ENCODE results near the gene CDH4. TPM values are rescaled to one million over a fixed set of nuclear protein-coding genes. Genes with fewer than 3 reads are reported as not detected.

Gene CDH4
- total RNA-seq, 2 donors from 2014 or later: not detected

DNA sequence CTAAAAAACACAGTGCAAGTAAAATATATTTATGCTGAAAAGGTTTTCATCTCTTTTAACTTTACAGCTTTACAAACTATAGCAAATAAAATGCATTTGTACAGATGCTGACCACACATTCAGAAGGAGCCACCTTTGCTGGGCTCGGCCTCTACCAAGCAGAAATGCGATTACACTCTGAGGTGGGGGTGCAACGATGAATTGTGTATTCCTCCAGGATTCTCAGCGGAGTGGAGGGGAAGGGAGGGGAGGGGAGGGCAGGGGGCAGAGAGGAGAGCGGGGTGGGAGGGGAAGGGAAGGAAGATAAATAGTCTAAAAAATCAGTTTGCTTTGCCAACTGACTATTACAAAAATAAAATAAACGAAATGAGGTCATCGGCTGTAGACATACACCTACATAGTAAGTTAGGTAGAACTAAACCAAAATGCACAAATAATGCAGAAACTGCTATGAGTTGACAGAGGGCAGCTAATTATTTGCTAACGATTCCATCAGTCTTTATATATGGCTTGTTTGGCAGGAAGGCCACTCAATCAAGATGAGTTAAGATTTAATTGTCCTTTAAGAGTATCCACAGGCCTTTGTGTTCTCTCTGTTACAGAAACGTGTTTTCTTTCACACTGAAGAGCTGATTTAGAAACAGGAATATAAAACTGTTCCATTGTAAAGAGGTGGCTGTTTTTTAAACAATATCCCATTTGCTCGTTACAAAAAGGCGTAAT, 723.5 kb downstream of the CDH4 start:
- Histone ChIP-seq H3K36me3 (peaks cover 31% of the 10 kb centered on the region), H3K9me3 (no peaks in the 10 kb centered on the region), H3K4me3 (no peak overlapping the region), H3K27ac (no peak overlapping the region), H3K27me3 (replicated peaks; ENCODE audit: insufficient read depth) (no peaks in the 10 kb centered on the region), H3K4me1 (ENCODE audit: control insufficient read depth in 1 of 2, low read depth in 2 of 2) (no peaks in the 10 kb centered on the region)
- DNase-seq (ENCODE audit: low spot score) (no peak), ATAC-seq (ENCODE audit: insufficient number of reproducible peaks, low FRiP score, low read depth) (no peak)
- TF ChIP-seq, protein P1, sequence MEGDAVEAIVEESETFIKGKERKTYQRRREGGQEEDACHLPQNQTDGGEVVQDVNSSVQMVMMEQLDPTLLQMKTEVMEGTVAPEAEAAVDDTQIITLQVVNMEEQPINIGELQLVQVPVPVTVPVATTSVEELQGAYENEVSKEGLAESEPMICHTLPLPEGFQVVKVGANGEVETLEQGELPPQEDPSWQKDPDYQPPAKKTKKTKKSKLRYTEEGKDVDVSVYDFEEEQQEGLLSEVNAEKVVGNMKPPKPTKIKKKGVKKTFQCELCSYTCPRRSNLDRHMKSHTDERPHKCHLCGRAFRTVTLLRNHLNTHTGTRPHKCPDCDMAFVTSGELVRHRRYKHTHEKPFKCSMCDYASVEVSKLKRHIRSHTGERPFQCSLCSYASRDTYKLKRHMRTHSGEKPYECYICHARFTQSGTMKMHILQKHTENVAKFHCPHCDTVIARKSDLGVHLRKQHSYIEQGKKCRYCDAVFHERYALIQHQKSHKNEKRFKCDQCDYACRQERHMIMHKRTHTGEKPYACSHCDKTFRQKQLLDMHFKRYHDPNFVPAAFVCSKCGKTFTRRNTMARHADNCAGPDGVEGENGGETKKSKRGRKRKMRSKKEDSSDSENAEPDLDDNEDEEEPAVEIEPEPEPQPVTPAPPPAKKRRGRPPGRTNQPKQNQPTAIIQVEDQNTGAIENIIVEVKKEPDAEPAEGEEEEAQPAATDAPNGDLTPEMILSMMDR (IDR thresholded peaks at IDR 0.05): no peak

DNA sequence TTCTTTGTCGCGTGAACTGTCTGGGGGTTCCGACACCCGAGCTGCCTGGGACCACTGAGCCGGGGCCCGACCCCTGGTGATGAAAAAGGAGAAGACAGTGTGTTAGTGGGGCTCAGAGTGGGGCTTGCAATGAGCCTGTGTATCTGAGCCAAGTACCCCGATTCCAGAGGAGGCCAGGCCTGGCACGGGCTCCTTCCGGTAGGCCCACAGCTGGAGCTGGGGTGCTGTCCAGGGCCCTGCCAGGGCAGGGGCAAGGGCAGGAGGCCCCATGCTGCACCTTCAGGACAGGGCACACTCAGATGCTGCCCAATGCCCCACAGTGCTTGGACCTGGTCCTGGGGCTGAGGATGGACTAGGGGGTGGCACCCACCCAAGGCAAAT, 724.2 kb downstream of the CDH4 start:
- Histone ChIP-seq H3K27me3 (replicated peaks; ENCODE audit: insufficient read depth) (no peaks in the 10 kb centered on the region), H3K27ac (no peak overlapping the region), H3K36me3 (peaks cover 31% of the 10 kb centered on the region), H3K4me3 (no peak overlapping the region), H3K4me1 (ENCODE audit: control insufficient read depth in 1 of 2, low read depth in 2 of 2) (no peaks in the 10 kb centered on the region), H3K9me3 (no peaks in the 10 kb centered on the region)
- no peak for ATAC-seq (ENCODE audit: insufficient number of reproducible peaks, low FRiP score, low read depth)
- DNase-seq (ENCODE audit: low spot score): no peak
- TF ChIP-seq, protein P1 (IDR thresholded peaks at IDR 0.05): no peak

DNA sequence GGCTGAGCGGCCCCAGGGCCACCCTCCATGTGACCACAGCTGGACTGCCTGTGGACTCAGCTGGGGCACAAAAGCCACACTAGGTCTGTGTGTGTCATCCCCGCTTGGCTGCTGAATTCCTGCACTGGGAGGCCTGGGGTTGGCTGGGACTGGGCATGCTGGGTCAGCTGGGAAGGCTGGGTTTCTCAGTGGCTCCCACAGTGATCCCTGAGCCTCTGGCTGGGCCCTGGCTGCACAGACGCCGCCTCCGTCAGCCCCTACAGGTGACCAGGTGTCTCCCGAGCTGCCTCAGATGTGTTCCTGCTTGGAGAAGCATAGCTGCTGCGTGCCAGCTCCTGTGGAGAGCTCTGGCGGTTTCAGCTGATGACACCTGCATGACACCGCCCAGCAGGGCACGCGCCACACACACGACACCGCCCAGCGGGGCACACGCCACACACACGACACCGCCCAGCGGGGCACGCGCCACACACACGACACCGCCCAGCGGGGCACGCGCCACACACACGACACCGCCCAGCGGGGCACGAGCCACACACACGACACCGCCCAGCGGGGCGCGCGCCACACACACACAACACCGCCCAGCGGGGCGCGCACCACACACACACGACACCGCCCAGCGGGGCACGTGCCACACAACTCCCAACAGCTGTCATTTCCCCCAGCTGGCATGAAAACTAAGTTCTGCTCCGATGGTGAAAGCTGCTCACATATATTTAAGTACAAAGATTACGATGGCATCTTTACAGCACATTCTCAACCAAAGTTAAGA, 724.8 kb downstream of the CDH4 start:
- H3K4me1 ChIP-seq (ENCODE audit: control insufficient read depth in 1 of 2, low read depth in 2 of 2): no peaks in the 10 kb centered on the region
- no peaks in the 10 kb centered on the region for H3K9me3 ChIP-seq
- ATAC-seq (ENCODE audit: insufficient number of reproducible peaks, low FRiP score, low read depth) (no peak), DNase-seq (ENCODE audit: low spot score) (no peak)
- H3K27me3 ChIP-seq (replicated peaks; ENCODE audit: insufficient read depth): no peaks in the 10 kb centered on the region
- H3K4me3 ChIP-seq: no peak overlapping the region
- H3K36me3 ChIP-seq: peaks cover 31% of the 10 kb centered on the region
- TF ChIP-seq, protein P1 (IDR thresholded peaks at IDR 0.05): no peak
- no peak overlapping the region for H3K27ac ChIP-seq

DNA sequence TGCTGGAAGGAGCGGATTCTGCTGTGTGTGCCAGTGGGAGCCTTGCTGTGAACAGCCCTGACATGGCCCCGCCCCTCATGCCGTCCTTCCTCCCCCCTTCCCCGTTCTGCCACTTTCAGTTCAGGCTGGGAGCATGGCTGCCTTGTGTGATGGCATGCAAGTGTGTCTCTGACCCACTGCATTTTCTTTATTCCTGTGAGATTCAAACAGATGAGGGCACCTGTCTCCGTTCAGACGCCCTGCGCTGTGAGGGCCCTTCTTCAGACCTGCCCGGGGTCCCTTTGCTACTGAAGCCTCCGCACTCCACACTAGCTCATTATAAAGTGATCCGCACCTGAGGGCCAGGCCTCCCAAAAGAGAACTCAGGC, 725.3 kb downstream of the CDH4 start:
- H3K27me3 ChIP-seq (replicated peaks; ENCODE audit: insufficient read depth): no peaks in the 10 kb centered on the region
- H3K4me3 ChIP-seq: no peak overlapping the region
- DNase-seq (ENCODE audit: low spot score) (no peak), ATAC-seq (ENCODE audit: insufficient number of reproducible peaks, low FRiP score, low read depth) (no peak)
- no peak overlapping the region for H3K27ac ChIP-seq
- H3K4me1 ChIP-seq (ENCODE audit: control insufficient read depth in 1 of 2, low read depth in 2 of 2): no peaks in the 10 kb centered on the region
- TF ChIP-seq, protein P1 (IDR thresholded peaks at IDR 0.05): no peak
- peaks cover 30% of the 10 kb centered on the region for H3K36me3 ChIP-seq
- no peaks in the 10 kb centered on the region for H3K9me3 ChIP-seq

DNA sequence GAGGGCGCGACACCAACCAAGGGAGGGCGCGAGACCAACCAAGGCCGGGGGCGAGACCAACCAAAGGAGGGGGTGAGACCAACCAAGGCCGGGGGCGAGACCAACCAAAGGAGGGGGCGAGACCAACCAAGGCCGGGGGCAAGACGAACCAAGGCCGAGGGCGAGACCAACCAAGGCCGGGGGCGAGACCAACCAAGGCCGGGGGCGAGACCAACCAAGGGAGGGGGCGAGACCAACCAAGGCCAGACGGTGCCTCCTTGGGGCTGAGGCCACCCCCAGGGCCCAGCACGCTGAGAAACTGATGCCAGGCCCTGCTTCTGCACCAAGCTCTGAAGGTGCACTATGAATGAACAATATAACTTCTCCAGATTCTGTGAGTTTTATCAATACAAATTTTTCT, 726.4 kb downstream of the CDH4 start:
- no peaks in the 10 kb centered on the region for H3K9me3 ChIP-seq
- H3K4me3 ChIP-seq: no peak overlapping the region
- no peaks in the 10 kb centered on the region for H3K27me3 ChIP-seq (replicated peaks; ENCODE audit: insufficient read depth)
- peaks cover 21% of the 10 kb centered on the region for H3K36me3 ChIP-seq
- DNase-seq (ENCODE audit: low spot score) (no peak), ATAC-seq (ENCODE audit: insufficient number of reproducible peaks, low FRiP score, low read depth) (no peak)
- H3K27ac ChIP-seq: no peak overlapping the region
- TF ChIP-seq, protein P1 (IDR thresholded peaks at IDR 0.05): no peak
- no peaks in the 10 kb centered on the region for H3K4me1 ChIP-seq (ENCODE audit: control insufficient read depth in 1 of 2, low read depth in 2 of 2)
